HCEC 1CT (cell line): ENCODE data around the gene SAG.
"Not testable (repeated sequence)": the region's sequence is repeated elsewhere in the genome, so short reads cannot be mapped to it uniquely, and the experiment has no call there.

Experiments used
- DNase-seq: peaks from one replicate; pipeline ENCODE4 v3.0.0-alpha.2; 2017

Gene SAG

GRCh38 chr2:233358335-233358734 lies 50.7 kb downstream of the SAG start:
- no peak for DNase-seq

- no peak for DNase-seq
Measured at GRCh38 chr2:233358947-233359346, 51.3 kb downstream of the SAG start.

- no peak for DNase-seq
Measured at GRCh38 chr2:233359823-233360222, 52.2 kb downstream of the SAG start.

GRCh38 chr2:233360771-233361176 lies 53.2 kb downstream of the SAG start:
- DNase-seq, result no peak

- DNase-seq, result no peak
Measured at GRCh38 chr2:233361297-233361696, 53.7 kb downstream of the SAG start.

- no peak for DNase-seq
Measured at GRCh38 chr2:233362742-233363141, 55.1 kb downstream of the SAG start.

- DNase-seq, result no peak
Measured at GRCh38 chr2:233363744-233364235, 56.2 kb downstream of the SAG start.

GRCh38 chr2:233365861-233366520 lies 58.4 kb downstream of the SAG start:
- no peak for DNase-seq

GRCh38 chr2:233367586-233367985 lies 60.0 kb downstream of the SAG start:
- no peak for DNase-seq

GRCh38 chr2:233368756-233369155 lies 61.1 kb downstream of the SAG start:
- DNase-seq, result no peak

- no peak for DNase-seq
Measured at GRCh38 chr2:233369462-233369861, 61.8 kb downstream of the SAG start.

- no peak for DNase-seq
Measured at GRCh38 chr2:233369897-233370685, 62.5 kb downstream of the SAG start.

- no peak for DNase-seq
Measured at GRCh38 chr2:233371641-233372040, 64.0 kb downstream of the SAG start.

- DNase-seq, result no peak
Measured at GRCh38 chr2:233372855-233373254, 65.2 kb downstream of the SAG start.

- DNase-seq, result no peak
Measured at GRCh38 chr2:233373316-233373715, 65.7 kb downstream of the SAG start.

GRCh38 chr2:233374776-233375175 lies 67.2 kb downstream of the SAG start:
- not testable (repeated sequence) for DNase-seq

GRCh38 chr2:233375490-233376314 lies 68.1 kb downstream of the SAG start:
- DNase-seq, result no peak

- no peak for DNase-seq
Measured at GRCh38 chr2:233379034-233379433, 71.4 kb downstream of the SAG start.

- no peak for DNase-seq
Measured at GRCh38 chr2:233379441-233379840, 71.8 kb downstream of the SAG start.

- DNase-seq, result no peak
Measured at GRCh38 chr2:233380132-233380895, 72.7 kb downstream of the SAG start.

- no peak for DNase-seq
Measured at GRCh38 chr2:233380995-233381637, 73.5 kb downstream of the SAG start.

- DNase-seq, result no peak
Measured at GRCh38 chr2:233381638-233381995, 74.0 kb downstream of the SAG start.
